ENCODE data around the gene PCAT7. TPM values are rescaled to one million over a fixed set of nuclear protein-coding genes. Genes with fewer than 3 reads are reported as not detected.

PCAT7 gene
- total RNA-seq, 1 experiment from 2014 or later = 6.5 TPM

DNA sequence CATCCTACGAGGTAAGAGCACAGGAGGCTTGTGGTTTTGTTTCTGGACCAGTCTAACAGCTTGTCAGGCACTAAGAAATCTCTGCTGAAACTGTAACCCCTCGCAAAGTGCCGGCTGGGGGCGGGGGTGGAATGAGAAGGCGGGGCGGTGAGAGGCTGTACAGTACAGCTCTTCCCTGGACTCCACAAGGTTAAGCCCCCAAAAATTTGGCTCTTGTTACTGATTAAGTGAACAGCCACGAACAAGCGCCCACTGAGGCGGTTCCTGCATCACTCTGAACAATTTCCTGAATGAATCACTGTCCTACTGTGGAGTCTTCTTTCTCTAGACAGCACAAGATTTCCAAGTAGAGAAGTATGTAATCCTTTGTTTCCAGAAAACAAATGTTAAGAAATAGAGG, 31.9 kb downstream of the PCAT7 start:
- Mint-ChIP-seq H3K27ac (no peak overlapping the region), H3K4me1 (no peaks in the 10 kb centered on the region), H3K4me3 (no peak overlapping the region), H3K36me3 (no peaks in the 10 kb centered on the region), H3K27me3 (ENCODE audit: low read depth) (no peaks in the 10 kb centered on the region; the same call in 1 of the 2 replicates), H3K9me3 (no peaks in the 10 kb centered on the region)
- no peak for TF ChIP-seq ZNF317 (CRISPR knock-in tag; IDR thresholded peaks at IDR 0.05; ENCODE audit: borderline replicate concordance, low read depth)
- TF ChIP-seq, protein P1, sequence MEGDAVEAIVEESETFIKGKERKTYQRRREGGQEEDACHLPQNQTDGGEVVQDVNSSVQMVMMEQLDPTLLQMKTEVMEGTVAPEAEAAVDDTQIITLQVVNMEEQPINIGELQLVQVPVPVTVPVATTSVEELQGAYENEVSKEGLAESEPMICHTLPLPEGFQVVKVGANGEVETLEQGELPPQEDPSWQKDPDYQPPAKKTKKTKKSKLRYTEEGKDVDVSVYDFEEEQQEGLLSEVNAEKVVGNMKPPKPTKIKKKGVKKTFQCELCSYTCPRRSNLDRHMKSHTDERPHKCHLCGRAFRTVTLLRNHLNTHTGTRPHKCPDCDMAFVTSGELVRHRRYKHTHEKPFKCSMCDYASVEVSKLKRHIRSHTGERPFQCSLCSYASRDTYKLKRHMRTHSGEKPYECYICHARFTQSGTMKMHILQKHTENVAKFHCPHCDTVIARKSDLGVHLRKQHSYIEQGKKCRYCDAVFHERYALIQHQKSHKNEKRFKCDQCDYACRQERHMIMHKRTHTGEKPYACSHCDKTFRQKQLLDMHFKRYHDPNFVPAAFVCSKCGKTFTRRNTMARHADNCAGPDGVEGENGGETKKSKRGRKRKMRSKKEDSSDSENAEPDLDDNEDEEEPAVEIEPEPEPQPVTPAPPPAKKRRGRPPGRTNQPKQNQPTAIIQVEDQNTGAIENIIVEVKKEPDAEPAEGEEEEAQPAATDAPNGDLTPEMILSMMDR (IDR thresholded peaks at IDR 0.05) = no peak
- no peak for TF ChIP-seq ZNF121 (CRISPR knock-in tag; IDR thresholded peaks at IDR 0.05)
- no peak for TF ChIP-seq ESRRA (CRISPR knock-in tag; IDR thresholded peaks at IDR 0.05; ENCODE audit: borderline replicate concordance)
- no peak for TF ChIP-seq ETV6 (CRISPR knock-in tag; IDR thresholded peaks at IDR 0.05)
- TF ChIP-seq, protein P2, sequence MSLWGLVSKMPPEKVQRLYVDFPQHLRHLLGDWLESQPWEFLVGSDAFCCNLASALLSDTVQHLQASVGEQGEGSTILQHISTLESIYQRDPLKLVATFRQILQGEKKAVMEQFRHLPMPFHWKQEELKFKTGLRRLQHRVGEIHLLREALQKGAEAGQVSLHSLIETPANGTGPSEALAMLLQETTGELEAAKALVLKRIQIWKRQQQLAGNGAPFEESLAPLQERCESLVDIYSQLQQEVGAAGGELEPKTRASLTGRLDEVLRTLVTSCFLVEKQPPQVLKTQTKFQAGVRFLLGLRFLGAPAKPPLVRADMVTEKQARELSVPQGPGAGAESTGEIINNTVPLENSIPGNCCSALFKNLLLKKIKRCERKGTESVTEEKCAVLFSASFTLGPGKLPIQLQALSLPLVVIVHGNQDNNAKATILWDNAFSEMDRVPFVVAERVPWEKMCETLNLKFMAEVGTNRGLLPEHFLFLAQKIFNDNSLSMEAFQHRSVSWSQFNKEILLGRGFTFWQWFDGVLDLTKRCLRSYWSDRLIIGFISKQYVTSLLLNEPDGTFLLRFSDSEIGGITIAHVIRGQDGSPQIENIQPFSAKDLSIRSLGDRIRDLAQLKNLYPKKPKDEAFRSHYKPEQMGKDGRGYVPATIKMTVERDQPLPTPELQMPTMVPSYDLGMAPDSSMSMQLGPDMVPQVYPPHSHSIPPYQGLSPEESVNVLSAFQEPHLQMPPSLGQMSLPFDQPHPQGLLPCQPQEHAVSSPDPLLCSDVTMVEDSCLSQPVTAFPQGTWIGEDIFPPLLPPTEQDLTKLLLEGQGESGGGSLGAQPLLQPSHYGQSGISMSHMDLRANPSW (CRISPR knock-in tag; conservative IDR thresholded peaks at IDR 0.05; ENCODE audit: low read depth) = no peak
- TF ChIP-seq, protein P3, sequence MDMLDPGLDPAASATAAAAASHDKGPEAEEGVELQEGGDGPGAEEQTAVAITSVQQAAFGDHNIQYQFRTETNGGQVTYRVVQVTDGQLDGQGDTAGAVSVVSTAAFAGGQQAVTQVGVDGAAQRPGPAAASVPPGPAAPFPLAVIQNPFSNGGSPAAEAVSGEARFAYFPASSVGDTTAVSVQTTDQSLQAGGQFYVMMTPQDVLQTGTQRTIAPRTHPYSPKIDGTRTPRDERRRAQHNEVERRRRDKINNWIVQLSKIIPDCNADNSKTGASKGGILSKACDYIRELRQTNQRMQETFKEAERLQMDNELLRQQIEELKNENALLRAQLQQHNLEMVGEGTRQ (CRISPR knock-in tag; IDR thresholded peaks at IDR 0.05) = no peak
- no peak for TF ChIP-seq ZNF263 (CRISPR knock-in tag; IDR thresholded peaks at IDR 0.05; ENCODE audit: low read depth)
- no peak for TF ChIP-seq ZNF138 (CRISPR knock-in tag; conservative IDR thresholded peaks at IDR 0.05)
- TF ChIP-seq SP1 (CRISPR knock-in tag; conservative IDR thresholded peaks at IDR 0.05) = no peak
- TF ChIP-seq ELF4 (CRISPR knock-in tag; IDR thresholded peaks at IDR 0.05; ENCODE audit: low read depth) = no peak
- TF ChIP-seq, protein P4, sequence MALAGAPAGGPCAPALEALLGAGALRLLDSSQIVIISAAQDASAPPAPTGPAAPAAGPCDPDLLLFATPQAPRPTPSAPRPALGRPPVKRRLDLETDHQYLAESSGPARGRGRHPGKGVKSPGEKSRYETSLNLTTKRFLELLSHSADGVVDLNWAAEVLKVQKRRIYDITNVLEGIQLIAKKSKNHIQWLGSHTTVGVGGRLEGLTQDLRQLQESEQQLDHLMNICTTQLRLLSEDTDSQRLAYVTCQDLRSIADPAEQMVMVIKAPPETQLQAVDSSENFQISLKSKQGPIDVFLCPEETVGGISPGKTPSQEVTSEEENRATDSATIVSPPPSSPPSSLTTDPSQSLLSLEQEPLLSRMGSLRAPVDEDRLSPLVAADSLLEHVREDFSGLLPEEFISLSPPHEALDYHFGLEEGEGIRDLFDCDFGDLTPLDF (CRISPR knock-in tag; IDR thresholded peaks at IDR 0.05) = no peak
- no peak for TF ChIP-seq GTF2I (CRISPR knock-in tag; conservative IDR thresholded peaks at IDR 0.05)
- TF ChIP-seq, protein P5, sequence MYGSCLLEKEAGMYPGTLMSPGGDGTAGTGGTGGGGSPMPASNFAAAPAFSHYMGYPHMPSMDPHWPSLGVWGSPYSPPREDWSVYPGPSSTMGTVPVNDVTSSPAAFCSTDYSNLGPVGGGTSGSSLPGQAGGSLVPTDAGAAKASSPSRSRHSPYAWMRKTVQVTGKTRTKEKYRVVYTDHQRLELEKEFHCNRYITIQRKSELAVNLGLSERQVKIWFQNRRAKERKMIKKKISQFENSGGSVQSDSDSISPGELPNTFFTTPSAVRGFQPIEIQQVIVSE (CRISPR knock-in tag; IDR thresholded peaks at IDR 0.05; ENCODE audit: borderline replicate concordance) = no peak
- no peak for TF ChIP-seq ZBTB21 (CRISPR knock-in tag; IDR thresholded peaks at IDR 0.05; ENCODE audit: borderline replicate concordance)
- TF ChIP-seq HMGA2 (CRISPR knock-in tag; IDR thresholded peaks at IDR 0.05) = no peak
- TF ChIP-seq NR1H2 (CRISPR knock-in tag; IDR thresholded peaks at IDR 0.05) = no peak
- POLR2A ChIA-PET = no interaction called here
- CTCF ChIA-PET = interaction anchor here (1.3 to 1.5 kb wide), 2 partner anchors 32 to 36 kb away, joined by 3 to 4 read pairs; partner anchors contain the start of gene PCAT7
- ATAC-seq (no peak), DNase-seq (ENCODE audit: low spot score) (no peak)

DNA sequence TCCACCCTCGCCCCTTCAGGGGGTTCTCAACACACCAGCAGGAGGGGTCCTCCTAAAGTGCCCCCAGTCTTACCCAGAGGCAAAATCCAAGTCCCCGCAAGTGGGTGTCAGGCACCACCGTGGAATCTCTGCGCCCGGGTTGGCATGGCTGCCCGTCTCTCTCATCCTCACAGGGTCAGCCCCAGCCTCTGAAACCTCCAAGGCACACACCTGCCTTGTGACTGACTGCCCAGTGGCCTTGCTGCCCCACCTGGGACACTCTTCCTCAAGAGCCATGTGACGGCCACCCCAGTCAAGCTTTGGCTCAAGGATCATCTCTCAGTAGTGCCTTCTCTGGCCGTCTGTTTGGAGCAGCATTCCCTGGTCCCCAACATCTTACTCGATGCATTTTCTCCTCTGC, 33.8 kb downstream of the PCAT7 start:
- no peaks in the 10 kb centered on the region for H3K36me3 Mint-ChIP-seq
- no peak overlapping the region for H3K4me3 Mint-ChIP-seq
- DNase-seq (ENCODE audit: low spot score) (no peak), ATAC-seq (no peak)
- no peaks in the 10 kb centered on the region; the same call in 1 of the 2 replicates for H3K27me3 Mint-ChIP-seq (ENCODE audit: low read depth)
- ChIA-PET CTCF (interaction anchor here (1.4 kb wide), 1 partner anchor 35 kb away, joined by 3 read pairs; no protein-coding TSS in a partner anchor), POLR2A (no interaction called here)
- no peak overlapping the region for H3K27ac Mint-ChIP-seq
- no peaks in the 10 kb centered on the region for H3K9me3 Mint-ChIP-seq
- no peaks in the 10 kb centered on the region for H3K4me1 Mint-ChIP-seq
- TF ChIP-seq NR3C1 (CRISPR knock-in tag; conservative IDR thresholded peaks at IDR 0.05; ENCODE audit: low read depth) = no peak
- TF ChIP-seq FOXK1 (CRISPR knock-in tag; IDR thresholded peaks at IDR 0.05) = no peak
- TF ChIP-seq TEAD1 (CRISPR knock-in tag; IDR thresholded peaks at IDR 0.05) = no peak
- no peak for TF ChIP-seq ATF1 (CRISPR knock-in tag; IDR thresholded peaks at IDR 0.05)
- TF ChIP-seq, protein P6, sequence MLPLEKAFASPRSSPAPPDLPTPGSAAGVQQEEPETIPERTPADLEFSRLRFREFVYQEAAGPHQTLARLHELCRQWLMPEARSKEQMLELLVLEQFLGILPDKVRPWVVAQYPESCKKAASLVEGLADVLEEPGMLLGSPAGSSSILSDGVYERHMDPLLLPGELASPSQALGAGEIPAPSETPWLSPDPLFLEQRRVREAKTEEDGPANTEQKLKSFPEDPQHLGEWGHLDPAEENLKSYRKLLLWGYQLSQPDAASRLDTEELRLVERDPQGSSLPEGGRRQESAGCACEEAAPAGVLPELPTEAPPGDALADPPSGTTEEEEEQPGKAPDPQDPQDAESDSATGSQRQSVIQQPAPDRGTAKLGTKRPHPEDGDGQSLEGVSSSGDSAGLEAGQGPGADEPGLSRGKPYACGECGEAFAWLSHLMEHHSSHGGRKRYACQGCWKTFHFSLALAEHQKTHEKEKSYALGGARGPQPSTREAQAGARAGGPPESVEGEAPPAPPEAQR (CRISPR knock-in tag; IDR thresholded peaks at IDR 0.05) = no peak
- TF ChIP-seq SMAD3 (CRISPR knock-in tag; IDR thresholded peaks at IDR 0.05; ENCODE audit: borderline replicate concordance) = no peak
- TF ChIP-seq SOX15 (CRISPR knock-in tag; IDR thresholded peaks at IDR 0.05) = no peak

All from WTC11 (cell line).